Stimulated activated naive CD4-positive, alpha-beta T cell treated with Interleukin-2 at 50 U/mL for 16 hours (primary cell): ENCODE measurements around the gene IPO4.

ENCODE experiments used
- DNase-seq: peaks from one replicate; lab custom pipeline; 2025; lab: John Stamatoyannopoulos, UW

IPO4 gene

DNA sequence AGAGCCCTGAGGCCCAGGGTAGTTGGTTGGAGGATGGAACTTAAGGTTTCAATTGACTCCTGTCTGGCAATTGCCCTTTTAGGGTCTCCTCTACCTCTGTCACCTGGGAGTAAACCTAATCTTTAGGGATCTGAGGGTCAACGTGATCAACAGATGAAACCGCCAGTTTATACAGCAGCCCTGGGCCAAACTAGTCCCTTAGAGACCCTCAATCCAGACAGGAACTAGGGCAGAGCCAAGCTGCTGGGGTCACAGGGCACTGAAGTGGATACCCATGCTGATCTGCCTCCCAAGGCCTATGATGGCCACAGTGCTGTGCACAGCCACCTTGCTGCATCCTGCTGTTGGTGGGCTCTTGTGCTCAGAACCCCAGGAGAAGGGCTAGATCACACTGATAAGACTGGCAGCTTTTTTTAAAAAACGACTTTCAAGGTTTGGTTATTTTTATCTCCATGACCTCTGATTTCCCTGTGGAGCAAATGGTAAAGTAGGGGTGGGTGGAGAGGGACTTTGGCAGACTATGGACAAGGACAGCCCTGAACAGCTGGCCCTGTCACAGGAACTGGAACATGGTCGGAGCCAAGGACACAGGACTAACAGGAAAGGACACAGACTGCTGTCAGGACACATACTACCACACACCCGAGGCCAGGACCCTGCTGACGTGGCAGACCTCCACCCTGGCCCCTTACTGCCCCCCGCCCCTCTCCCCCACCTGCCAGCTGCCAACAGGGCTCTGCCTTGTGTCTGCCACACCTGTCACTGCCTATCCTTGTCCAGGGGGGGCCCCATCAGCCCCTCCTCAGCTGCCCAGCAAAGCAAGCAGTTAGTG, 57.7 kb downstream of the IPO4 start:
- no peak for DNase-seq

DNA sequence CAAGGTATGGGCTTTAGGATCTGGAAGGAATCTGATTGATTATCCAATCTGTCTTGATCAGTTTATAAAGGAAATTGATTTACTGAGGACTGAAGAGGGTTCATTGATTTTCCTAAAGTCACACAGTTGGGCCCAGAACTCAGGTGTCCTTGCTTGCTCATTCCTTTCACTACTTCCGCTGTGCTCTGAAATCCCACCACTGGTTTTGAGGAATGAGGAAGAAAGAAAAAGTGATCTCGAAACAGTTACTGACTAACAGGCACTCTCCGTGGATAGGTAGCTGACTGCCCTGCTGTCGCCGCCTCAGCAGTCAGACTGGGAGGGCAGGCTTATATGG, 58.3 kb downstream of the IPO4 start, which contains the start of gene FITM1:
TSS of gene FITM1 (plus strand) at position 280 of the 337 bp plus-strand sequence. CDS start 905 bp downstream, outside the sequence.
- DNase-seq: no peak
